ENCODE measurements around the gene KLF9. TPM values are rescaled to one million over a fixed set of nuclear protein-coding genes. Genes with fewer than 3 reads are reported as not detected.
"Not testable (repeated sequence)": the region's sequence is repeated elsewhere in the genome, so short reads cannot be mapped to it uniquely, and the experiment has no call there.

Gene KLF9
- total RNA-seq, 1 experiment from 2014 or later, result 0.81 TPM

GRCh38 chr9:70405808-70406433 is 8.5 kb downstream of the KLF9 start:
- no peak for DNase-seq (ENCODE audit: low spot score)

- DNase-seq (ENCODE audit: low spot score), result no peak
Measured at GRCh38 chr9:70404261-70404660, 10.2 kb downstream of the KLF9 start.

- no peak for DNase-seq (ENCODE audit: low spot score)
Measured at GRCh38 chr9:70403618-70404025, 10.8 kb downstream of the KLF9 start.

GRCh38 chr9:70403166-70403565 is 11.3 kb downstream of the KLF9 start:
- DNase-seq (ENCODE audit: low spot score), result no peak

DNA sequence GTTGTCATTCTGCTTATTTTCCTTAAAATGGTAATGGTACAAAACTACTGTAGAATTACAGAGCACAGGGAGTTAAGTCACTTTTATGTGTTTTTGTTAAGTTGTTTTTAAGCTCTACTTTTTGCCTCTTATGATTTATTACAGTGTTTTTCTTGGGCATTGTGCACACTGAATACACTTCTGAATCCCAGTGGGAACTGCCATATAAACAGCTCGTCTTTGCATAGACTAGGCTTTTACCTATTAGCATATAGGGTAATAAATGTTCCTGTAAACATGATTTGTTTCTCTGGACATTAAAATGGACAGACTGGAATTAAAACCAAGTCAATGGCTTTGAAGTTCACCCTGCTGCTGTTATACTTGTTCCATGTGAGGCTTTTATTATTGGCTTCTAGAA is 12.2 kb downstream of the KLF9 start:
- no peak for DNase-seq (ENCODE audit: low spot score)

GRCh38 chr9:70401241-70401640 is 13.2 kb downstream of the KLF9 start:
- not testable (repeated sequence) for DNase-seq (ENCODE audit: low spot score)

- DNase-seq (ENCODE audit: low spot score), result no peak
Measured at GRCh38 chr9:70400107-70400892, 14.2 kb downstream of the KLF9 start.

- no peak for DNase-seq (ENCODE audit: low spot score)
Measured at GRCh38 chr9:70399141-70399540, 15.3 kb downstream of the KLF9 start.

- no peak for DNase-seq (ENCODE audit: low spot score)
Measured at GRCh38 chr9:70398145-70398556, 16.3 kb downstream of the KLF9 start.

DNA sequence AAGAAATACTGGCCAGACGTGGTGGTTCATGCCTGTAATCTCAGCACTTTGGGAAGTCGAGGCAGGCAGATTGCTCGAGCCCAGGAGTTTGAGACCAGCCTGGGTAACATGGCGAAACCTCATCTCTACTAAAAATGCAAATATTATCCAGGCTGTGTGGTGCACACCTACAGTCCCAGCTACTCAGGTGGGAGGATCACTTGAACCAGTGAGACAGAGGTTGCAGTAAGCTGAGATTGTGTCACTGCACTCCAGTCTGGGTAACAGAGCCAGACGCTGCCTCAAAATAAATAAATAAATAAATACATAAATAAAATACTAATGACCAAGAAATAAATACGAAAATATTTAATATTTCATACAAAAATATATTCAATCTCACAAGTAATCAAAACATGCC is 18.8 kb downstream of the KLF9 start:
- no peak for DNase-seq (ENCODE audit: low spot score)

DNA sequence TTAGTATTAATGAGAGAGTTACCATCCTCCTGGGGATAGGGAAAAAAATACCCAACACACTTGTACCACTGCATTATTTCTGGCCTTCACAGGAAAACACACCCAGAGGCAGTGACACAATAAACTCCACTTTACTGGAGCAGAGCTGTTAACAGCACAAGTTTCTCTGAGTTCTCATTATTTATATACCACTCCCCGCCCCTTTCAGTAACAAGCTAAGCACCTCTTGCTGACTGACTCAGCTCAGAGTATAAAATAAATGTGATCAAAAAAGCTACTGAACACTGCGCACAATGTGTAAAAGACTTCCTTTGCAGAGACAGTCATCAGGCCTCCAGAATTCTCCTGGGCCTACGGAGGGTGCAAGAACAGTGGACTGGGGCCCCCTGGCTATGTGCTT is 21.6 kb downstream of the KLF9 start:
- DNase-seq (ENCODE audit: low spot score), result no peak

GRCh38 chr9:70392189-70392588 is 22.3 kb downstream of the KLF9 start:
- no peak for DNase-seq (ENCODE audit: low spot score)

GRCh38 chr9:70390933-70391341 is 23.5 kb downstream of the KLF9 start:
- DNase-seq (ENCODE audit: low spot score), result no peak

DNA sequence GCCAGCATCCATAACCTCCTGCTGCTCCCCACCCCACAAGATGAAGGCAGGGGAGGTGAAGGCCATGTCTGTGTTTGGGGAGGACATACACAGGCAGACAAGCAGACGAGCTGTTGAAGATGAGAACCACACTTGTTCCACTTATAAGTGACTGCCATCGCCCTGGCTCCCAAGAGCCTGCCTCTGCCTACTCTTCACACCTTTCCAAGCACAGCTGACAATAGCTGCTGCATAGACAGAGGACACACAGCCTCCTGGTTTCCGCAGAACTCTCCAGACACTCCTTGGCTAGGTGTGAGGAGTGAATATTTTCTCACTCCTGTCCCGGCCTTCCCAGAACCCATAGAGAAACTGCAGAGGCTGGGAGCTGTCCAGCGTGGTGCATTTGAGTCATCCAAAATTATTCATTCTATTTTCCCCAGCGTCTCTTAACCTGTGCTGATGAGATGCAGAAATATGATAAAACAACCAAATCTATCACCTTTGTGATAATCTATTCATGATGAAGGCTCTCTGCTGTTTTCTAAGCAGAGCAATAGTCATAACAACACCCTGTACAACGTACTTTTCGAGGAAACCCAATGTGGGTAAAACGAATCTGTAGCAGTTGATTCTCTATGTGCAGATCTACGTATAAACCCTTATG is 24.7 kb downstream of the KLF9 start:
- peak; percentile 17 for DNase-seq (ENCODE audit: low spot score)

- no peak for DNase-seq (ENCODE audit: low spot score)
Measured at GRCh38 chr9:70389188-70389587, 25.3 kb downstream of the KLF9 start.

GRCh38 chr9:70387663-70388062 is 26.8 kb downstream of the KLF9 start:
- DNase-seq (ENCODE audit: low spot score), result no peak

DNA sequence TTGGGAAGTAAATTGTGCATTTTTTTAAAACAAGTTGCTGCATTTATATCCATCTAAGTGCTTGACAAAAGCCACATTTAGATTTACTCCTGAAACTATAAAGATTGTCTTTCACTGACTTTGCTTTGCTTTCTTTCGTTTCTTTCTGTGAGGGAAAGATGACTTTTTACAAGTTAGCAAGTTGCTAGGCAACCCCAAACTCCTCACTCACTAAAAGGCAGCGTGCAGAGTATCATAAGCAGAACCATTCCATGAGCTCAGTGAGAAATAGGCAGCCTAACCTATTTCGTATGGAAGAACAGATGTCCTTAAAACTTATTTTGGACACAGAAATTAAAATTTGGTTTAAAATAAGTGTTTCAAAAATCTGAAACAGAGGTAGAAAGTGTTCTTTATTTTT is 29.0 kb downstream of the KLF9 start:
- no peak for DNase-seq (ENCODE audit: low spot score)

GRCh38 chr9:70382709-70383605 is 31.5 kb downstream of the KLF9 start:
- DNase-seq (ENCODE audit: low spot score), result no peak

DNA sequence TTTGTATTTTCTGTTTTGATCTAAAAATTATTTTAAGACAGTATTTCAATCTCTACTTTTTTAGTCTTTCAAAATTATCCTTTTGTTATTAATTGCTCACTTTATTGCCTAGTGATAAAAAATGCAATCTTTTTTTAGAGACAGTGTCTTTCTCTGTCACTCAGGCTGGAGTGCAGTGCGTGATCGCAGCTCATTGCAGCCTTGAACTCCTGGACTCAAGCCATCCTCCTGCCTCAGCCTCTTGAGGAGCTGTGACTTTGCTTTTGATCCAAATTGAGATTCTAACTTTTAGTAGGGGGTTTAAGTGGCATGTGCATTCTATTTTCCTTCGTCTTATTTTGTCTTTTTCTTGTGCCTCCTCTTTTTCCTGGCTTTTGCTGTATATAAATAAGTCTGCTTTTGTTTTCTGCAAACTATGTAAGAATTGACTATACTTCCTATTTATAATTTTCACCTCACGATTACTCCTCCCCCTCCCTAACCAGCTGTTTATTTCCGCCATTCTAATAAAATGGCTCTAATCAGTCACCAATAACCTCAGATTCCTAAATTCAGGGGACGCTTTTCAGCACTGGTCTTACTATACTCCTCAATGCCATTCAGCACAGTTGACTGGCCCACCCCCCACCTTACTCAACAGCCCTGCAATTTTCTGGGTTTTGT is 32.3 kb downstream of the KLF9 start:
- no peak for DNase-seq (ENCODE audit: low spot score)

- DNase-seq (ENCODE audit: low spot score), result no peak
Measured at GRCh38 chr9:70374962-70375618, 39.4 kb downstream of the KLF9 start.
